GM21381 (cell line): ENCODE results near the gene USP10.
"Not testable (repeated sequence)": the region's sequence is repeated elsewhere in the genome, so short reads cannot be mapped to it uniquely, and the experiment has no call there.

Experiments
- ATAC-seq: cut with Tn5 transposase; IDR thresholded peaks from one replicate; pipeline ENCODE4 v1.9.1; 2021; ENCODE audit warnings: mild to moderate bottlenecking, moderate library complexity; ENCODE audit not compliant: unreplicated experiment

USP10 gene

GRCh38 chr16:84746231-84746630 lies 46.4 kb downstream of the USP10 start:
- ATAC-seq: no peak

- ATAC-seq: no peak
Measured at GRCh38 chr16:84746875-84747274, 47.1 kb downstream of the USP10 start.

- ATAC-seq: not testable (repeated sequence)
Measured at GRCh38 chr16:84748247-84748646, 48.4 kb downstream of the USP10 start.

- ATAC-seq: no peak
Measured at GRCh38 chr16:84749072-84749471, 49.3 kb downstream of the USP10 start.

- ATAC-seq: no peak
Measured at GRCh38 chr16:84749815-84750214, 50.0 kb downstream of the USP10 start.

GRCh38 chr16:84750575-84750974 lies 50.8 kb downstream of the USP10 start:
- ATAC-seq: no peak

GRCh38 chr16:84751241-84751640 lies 51.4 kb downstream of the USP10 start:
- no peak for ATAC-seq

- ATAC-seq: no peak
Measured at GRCh38 chr16:84751947-84752346, 52.1 kb downstream of the USP10 start.

GRCh38 chr16:84752600-84752999 lies 52.8 kb downstream of the USP10 start:
- ATAC-seq: no peak

- no peak for ATAC-seq
Measured at GRCh38 chr16:84753412-84754326, 53.9 kb downstream of the USP10 start.

GRCh38 chr16:84754353-84754856 lies 54.6 kb downstream of the USP10 start:
- ATAC-seq: peak; percentile 70

GRCh38 chr16:84754956-84755672 lies 55.3 kb downstream of the USP10 start:
- no peak for ATAC-seq

GRCh38 chr16:84756830-84757229 lies 57.0 kb downstream of the USP10 start:
- ATAC-seq: no peak

GRCh38 chr16:84758627-84759026 lies 58.8 kb downstream of the USP10 start:
- no peak for ATAC-seq

GRCh38 chr16:84759061-84759460 lies 59.3 kb downstream of the USP10 start:
- no peak for ATAC-seq

GRCh38 chr16:84759906-84760305 lies 60.1 kb downstream of the USP10 start:
- no peak for ATAC-seq

GRCh38 chr16:84761448-84762368 lies 61.9 kb downstream of the USP10 start:
- ATAC-seq: no peak

GRCh38 chr16:84763164-84763563 lies 63.4 kb downstream of the USP10 start:
- ATAC-seq: no peak

GRCh38 chr16:84763629-84764028 lies 63.8 kb downstream of the USP10 start:
- no peak for ATAC-seq

GRCh38 chr16:84764970-84765369 lies 65.2 kb downstream of the USP10 start:
- no peak for ATAC-seq
